ENCODE data around the gene XRCC1.

DNA sequence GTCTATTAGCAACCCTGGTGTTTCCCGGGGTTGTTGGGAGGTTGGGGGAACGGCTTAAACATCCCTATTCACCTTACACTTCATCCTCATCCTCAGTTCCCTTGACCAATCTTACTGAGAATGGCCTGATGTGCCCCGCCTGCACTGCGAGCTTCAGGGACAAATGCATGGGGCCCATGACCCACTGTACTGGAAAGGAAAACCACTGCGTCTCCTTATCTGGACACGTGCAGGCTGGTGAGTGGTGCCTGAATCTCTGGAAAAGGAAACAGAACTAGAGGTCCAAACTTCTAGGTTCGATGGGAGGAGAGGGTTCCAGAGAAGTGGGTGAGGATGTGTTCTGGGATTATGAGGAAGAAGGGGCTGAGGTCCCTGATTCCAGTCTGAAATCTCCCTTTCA is 6.1 kb upstream of the XRCC1 start:
- TF ChIP-seq, protein P1, sequence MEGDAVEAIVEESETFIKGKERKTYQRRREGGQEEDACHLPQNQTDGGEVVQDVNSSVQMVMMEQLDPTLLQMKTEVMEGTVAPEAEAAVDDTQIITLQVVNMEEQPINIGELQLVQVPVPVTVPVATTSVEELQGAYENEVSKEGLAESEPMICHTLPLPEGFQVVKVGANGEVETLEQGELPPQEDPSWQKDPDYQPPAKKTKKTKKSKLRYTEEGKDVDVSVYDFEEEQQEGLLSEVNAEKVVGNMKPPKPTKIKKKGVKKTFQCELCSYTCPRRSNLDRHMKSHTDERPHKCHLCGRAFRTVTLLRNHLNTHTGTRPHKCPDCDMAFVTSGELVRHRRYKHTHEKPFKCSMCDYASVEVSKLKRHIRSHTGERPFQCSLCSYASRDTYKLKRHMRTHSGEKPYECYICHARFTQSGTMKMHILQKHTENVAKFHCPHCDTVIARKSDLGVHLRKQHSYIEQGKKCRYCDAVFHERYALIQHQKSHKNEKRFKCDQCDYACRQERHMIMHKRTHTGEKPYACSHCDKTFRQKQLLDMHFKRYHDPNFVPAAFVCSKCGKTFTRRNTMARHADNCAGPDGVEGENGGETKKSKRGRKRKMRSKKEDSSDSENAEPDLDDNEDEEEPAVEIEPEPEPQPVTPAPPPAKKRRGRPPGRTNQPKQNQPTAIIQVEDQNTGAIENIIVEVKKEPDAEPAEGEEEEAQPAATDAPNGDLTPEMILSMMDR (IDR thresholded peaks at IDR 0.05; ENCODE audit: insufficient read depth, low read depth, low read length): no peak
- no peak for TF ChIP-seq EZH2 (IDR thresholded peaks at IDR 0.05; ENCODE audit: insufficient read depth, low read length)
